GM12878 (cell line): ENCODE measurements around the gene ODAD4. TPM values are rescaled to one million over a fixed set of nuclear protein-coding genes. Genes with fewer than 3 reads are reported as not detected.

Experiments
- ATAC-seq: fragments of 200-7000 bp; cut with Tn5 transposase; 3 replicates; pipeline ENCODE4 v1.9.1; 2020; ENCODE audit warnings: mild to moderate bottlenecking, moderate library complexity
- BruUV-seq: library from RNA; stranded (reverse); fragments of 400-500 nt; replicated peaks from 2 replicates; lab custom pipeline; 2021; lab: Mats Ljungman, UMichigan
- CTCF ChIA-PET: fragments of 300-600 bp; sonication (Branson Sonifier 250); formaldehyde crosslinking; extraction: SDS; loops from one replicate; lab custom pipeline; 2021; ENCODE audit warnings: inconsistent platforms; lab: Yijun Ruan, JAX
- POLR2A ChIA-PET: fragments of 350-600 bp; formaldehyde crosslinking; extraction: SDS; loops from one replicate; lab custom pipeline; 2021; ENCODE audit warnings: inconsistent platforms; lab: Charles Lee
- RAD21 ChIA-PET: fragments of 300-600 bp; sonication (Branson Sonifier 250); formaldehyde crosslinking; loops from one replicate; lab custom pipeline; 2023; ENCODE audit warnings: antibody characterized with exemption; ENCODE audit not compliant: unreplicated experiment; lab: Charles Lee
- SMC1A ChIA-PET: fragments of 300-600 bp; sonication (Branson Sonifier 250); formaldehyde crosslinking; loops from one replicate; lab custom pipeline; 2023; ENCODE audit not compliant: unreplicated experiment, uncharacterized antibody; lab: Charles Lee
- DNase-seq: peaks from one replicate; pipeline ENCODE4 v3.0.0-alpha.2; 2011; ENCODE audit warnings: low read depth, low spot score
- FAIRE-seq: peaks from 3 replicates; lab custom pipeline; 2011; peaks lifted over from hg19 to GRCh38; lab: Jason Lieb, UNC
- H2AFZ ChIP-seq: 2 replicates; pipeline ENCODE4 v1.6.0; 2011; ENCODE audit warnings: low read depth, low read length, control low read depth; ENCODE audit not compliant: control insufficient read depth
- H3K27ac ChIP-seq: 2 replicates; pipeline ENCODE4 v1.5.1; 2011; ENCODE audit warnings: control low read depth; ENCODE audit not compliant: control insufficient read depth, insufficient read depth
- H3K27me3 ChIP-seq, 2 experiments: replicated peaks in 1 of 2; 2 replicates each; pipeline versions ENCODE4 v1.6.0 to v1.6.1; 2011; ENCODE audit warnings: low read length in 1 of 2; ENCODE audit not compliant: control insufficient read depth in 2 of 2, insufficient read depth in 2 of 2
- H3K36me3 ChIP-seq, 2 experiments: 2 replicates each; pipeline ENCODE4 v1.5.1; 2011; ENCODE audit warnings: low read length in 1 of 2; ENCODE audit not compliant: control insufficient read depth in 2 of 2, insufficient read depth in 2 of 2
- H3K4me1 ChIP-seq: 2 replicates; pipeline ENCODE4 v1.6.1; 2011; ENCODE audit warnings: mild to moderate bottlenecking, low read length, moderate library complexity, mixed read lengths; ENCODE audit not compliant: control insufficient read depth, insufficient read depth
- H3K4me2 ChIP-seq: 2 replicates; pipeline ENCODE4 v1.6.0; 2011; ENCODE audit warnings: control low read depth; ENCODE audit not compliant: control insufficient read depth, insufficient read depth
- H3K4me3 ChIP-seq: fragments of 200-600 bp; sonication (generic); 2 replicates; pipeline ENCODE4 v1.5.1; 2016
- H3K79me2 ChIP-seq: 2 replicates; pipeline ENCODE4 v1.6.0; 2011; ENCODE audit warnings: low read length; ENCODE audit not compliant: control insufficient read depth, insufficient read depth
- H3K9ac ChIP-seq: 2 replicates; pipeline ENCODE4 v1.8.0; 2011; ENCODE audit warnings: low read length, control low read depth, mixed read lengths; ENCODE audit not compliant: control insufficient read depth, insufficient read depth
- H3K9me3 ChIP-seq: replicated peaks from 3 replicates; pipeline ENCODE4 v1.5.1; 2011; ENCODE audit warnings: mild to moderate bottlenecking, low read length; ENCODE audit not compliant: control insufficient read depth, insufficient read depth
- H4K20me1 ChIP-seq: 2 replicates; pipeline ENCODE4 v1.6.0; 2011; ENCODE audit not compliant: control insufficient read depth, insufficient read depth
- BACH1 ChIP-seq: fragments of 450-650 bp; IDR thresholded peaks from 2 replicates; pipeline ENCODE4 v1.6.1; 2017; ENCODE audit warnings: mild to moderate bottlenecking, borderline replicate concordance
- BHLHE40 ChIP-seq, 2 experiments: fragments of 450-650 bp in 1 of 2; IDR thresholded peaks; 2 replicates each; pipeline ENCODE4 v1.6.1; 2011 to 2017; ENCODE audit warnings: low read depth in 2 of 2, borderline replicate concordance in 1 of 2, improper control_type of control experiment in 1 of 2, low read length in 1 of 2, mild to moderate bottlenecking in 1 of 2
- CHD4 ChIP-seq: fragments of 200-600 bp; sonication (generic); IDR thresholded peaks from 2 replicates; pipeline ENCODE4 v1.6.1; 2016; ENCODE audit warnings: mild to moderate bottlenecking
- E2F8 ChIP-seq: fragments of 450-650 bp; IDR thresholded peaks from 2 replicates; pipeline ENCODE4 v1.6.1; 2018; ENCODE audit warnings: mild to moderate bottlenecking, low read depth, moderate library complexity; ENCODE audit not compliant: partially characterized antibody
- GABPA ChIP-seq: IDR thresholded peaks from 2 replicates; pipeline ENCODE4 v1.6.1; 2014; ENCODE audit warnings: antibody characterized with exemption, low read depth, mild to moderate bottlenecking, inconsistent platforms
- HDGF ChIP-seq: fragments of 450-650 bp; IDR thresholded peaks from 2 replicates; pipeline ENCODE4 v1.6.1; 2016; ENCODE audit warnings: antibody characterized with exemption
- NFYB ChIP-seq: IDR thresholded peaks from 2 replicates; pipeline ENCODE4 v1.6.1; 2011; ENCODE audit warnings: low read depth, mild to moderate bottlenecking, low read length, improper control_type of control experiment, moderate library complexity; ENCODE audit not compliant: insufficient read depth
- NRF1 ChIP-seq: conservative IDR thresholded peaks from 2 replicates; pipeline ENCODE4 v1.6.1; 2011; ENCODE audit warnings: mild to moderate bottlenecking, low read depth, low read length, improper control_type of control experiment
- TAF1 ChIP-seq: IDR thresholded peaks from 2 replicates; pipeline ENCODE4 v1.6.1; 2011; ENCODE audit warnings: mild to moderate bottlenecking, low read depth, low read length, borderline replicate concordance
- ZSCAN29 ChIP-seq: fragments of 450-650 bp; IDR thresholded peaks from 2 replicates; pipeline ENCODE4 v1.6.1; 2017; ENCODE audit warnings: mild to moderate bottlenecking, moderate library complexity
- ZZZ3 ChIP-seq: IDR thresholded peaks from 2 replicates; pipeline ENCODE4 v1.6.1; 2011; ENCODE audit warnings: low read depth; ENCODE audit not compliant: control insufficient read depth, insufficient read length
- WGBS: methylation state at CpG from one replicate; pipeline ENCODE4 v1.1.6; 2016; ENCODE audit warnings: low lambda C conversion rate; ENCODE audit not compliant: insufficient replicate concordance, insufficient coverage; ENCODE audit errors: missing lambda C conversion rate; 5-methylcytosine and 5-hydroxymethylcytosine counted together
- in situ Hi-C: fragments of 300-500 bp; cut with MboI; formaldehyde crosslinking; loops from 9 replicates; pipeline ENCODE4 v1.14.3; 2018; ENCODE audit warnings: mixed read lengths
- intact Hi-C: fragments of 100-400 bp; cut with micrococcal nuclease; formaldehyde crosslinking; loops from one replicate; pipeline ENCODE4 v1.14.2; 2022; ENCODE audit not compliant: unreplicated experiment
- polyA plus RNA-seq, 11 experiments: library from polyadenylated mRNA; depleted of rRNA in 4 of 11; unstranded in 6 of 11; stranded (reverse) in 5 of 11; fragments of >200 nt; fragmentation: Nextera tagmentation in 4 of 11; fragmentation: Illumina TruSeq in 1 of 11; extraction: Ambion mirVana in 4 of 11; extraction: Trizol in 1 of 11; gene quantifications; 1 replicate in 1 of 11; 2 replicates in 10 of 11; pipeline versions ENCODE4 v1.2.1 to v1.2.3, GENCODE V29; 2011 to 2016; ENCODE audit warnings: inconsistent platforms in 2 of 11, missing spikeins in 2 of 11, low read depth in 1 of 11
- total RNA-seq, 4 experiments: library from RNA; depleted of rRNA in 3 of 4; stranded (reverse); fragments of >200 nt in 3 of 4; fragmentation: Illumina TruSeq in 1 of 4; extraction: Trizol in 1 of 4; gene quantifications; 2 replicates each; pipeline versions ENCODE4 v1.2.1 to v1.2.3, GENCODE V29; 2013 to 2021
- TF ChIP-seq, protein P1 (sequence below): IDR thresholded peaks from 2 replicates; pipeline ENCODE4 v1.6.1; 2011; ENCODE audit warnings: borderline replicate concordance, low read depth, mild to moderate bottlenecking, moderate library complexity, mixed read lengths, low read length; ENCODE audit not compliant: insufficient read depth; ENCODE audit errors: extremely low read length

Gene ODAD4
- total and polyA plus RNA-seq, 10 of the 15 experiments (the other 5 are each of a cell fraction or from before 2014, with no cell fraction given) = 0.10 to 0.73 (median 0.35) TPM

DNA sequence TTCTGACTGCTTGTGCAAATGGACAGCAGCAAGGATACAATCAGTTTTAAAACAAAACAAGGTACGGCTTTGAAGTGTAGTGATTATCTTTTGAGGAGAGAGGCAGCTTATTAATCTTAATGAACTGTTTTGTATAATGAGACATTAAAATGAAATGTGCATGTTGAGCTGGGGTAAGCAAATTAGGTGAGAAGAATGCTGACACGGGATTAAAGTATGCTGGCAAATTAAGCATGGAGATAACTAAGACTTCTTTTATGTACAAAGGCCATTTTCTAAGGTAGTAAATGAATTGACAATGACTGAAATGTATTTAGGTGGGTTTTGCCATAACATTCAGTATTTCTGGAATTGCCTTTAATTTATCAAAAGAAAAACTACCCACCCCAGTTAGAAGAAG lies 68.1 kb downstream of the ODAD4 start:
- TF ChIP-seq ZSCAN29 = no peak
- no peak for TF ChIP-seq TAF1
- TF ChIP-seq NFYB = no peak
- TF ChIP-seq, all 136 proteins: peak for 0
- ChIA-PET RAD21 (no interaction called here), CTCF (no interaction called here), SMC1A (interaction anchor here (1.2 to 1.5 kb wide), 2 partner anchors 17 to 21 kb away, joined by 3 read pairs; no protein-coding TSS in a partner anchor), POLR2A (interaction anchor here (0.6 kb wide), 1 partner anchor 44 kb away, joined by 3 read pairs; no protein-coding TSS in a partner anchor)
- no TSS peak for BruUV-seq
- Histone ChIP-seq H3K9ac (no peak overlapping the region), H3K27ac (no peak overlapping the region), H3K4me3 (no peak overlapping the region), H3K4me1 (peaks cover 28% of the 10 kb centered on the region), H2AFZ (no peak overlapping the region), H3K36me3 (peaks cover 26 to 53% of the 10 kb centered on the region in 2 experiments), H3K79me2 (peaks cover 16% of the 10 kb centered on the region), H3K27me3 (no peaks in the 10 kb centered on the region), H3K9me3 (no peaks in the 10 kb centered on the region), H3K4me2 (no peak overlapping the region), H4K20me1 (no peaks in the 10 kb centered on the region)
- 0% methylated on average over 2 of the region's 2 CpGs for WGBS
- intact Hi-C loops (no loop called here), in situ Hi-C loops (no loop called here)
- FAIRE-seq = no peak
- no peak for DNase-seq
- no peak for ATAC-seq

GRCh38 chr17:42000413-42001133 lies 70.2 kb downstream of the ODAD4 start:
- ATAC-seq (no peak), DNase-seq (no peak), FAIRE-seq (no peak)
- no peak overlapping the region for H3K27ac ChIP-seq
- intact Hi-C loops (no loop called here), in situ Hi-C loops (loop anchor here (25.0 kb wide), 1 partner anchor 1212 kb away; the partner anchor contains the start of gene TMEM106A)
- peaks cover 24 to 50% of the 10 kb centered on the region in 2 experiments for H3K36me3 ChIP-seq
- no peak overlapping the region for H3K4me2 ChIP-seq
- H2AFZ ChIP-seq = no peak overlapping the region
- no peaks in the 10 kb centered on the region for H3K9me3 ChIP-seq
- WGBS = 97% methylated on average over 3 of the region's 3 CpGs
- BruUV-seq = no TSS peak
- no peak overlapping the region for H3K4me3 ChIP-seq
- ChIA-PET CTCF (interaction anchor here (1.0 kb wide), 1 partner anchor 41 kb away, joined by 3 read pairs; no protein-coding TSS in a partner anchor), RAD21 (no interaction called here), POLR2A (interaction anchor here (1.4 kb wide), 1 partner anchor 17 kb away, joined by 7 read pairs; the partner anchor contains the start of gene DNAJC7), SMC1A (interaction anchor here (0.9 kb wide), 1 partner anchor 23 kb away, joined by 3 read pairs; no protein-coding TSS in a partner anchor)
- H3K79me2 ChIP-seq = peaks cover 36% of the 10 kb centered on the region
- H4K20me1 ChIP-seq = no peaks in the 10 kb centered on the region; the same call in 1 of the 2 replicates
- peaks cover 21% of the 10 kb centered on the region for H3K4me1 ChIP-seq
- no peaks in the 10 kb centered on the region for H3K27me3 ChIP-seq
- H3K9ac ChIP-seq = no peak overlapping the region
- TF ChIP-seq ZZZ3 (no peak), GABPA (no peak), BACH1 (no peak), CHD4 (no peak), NRF1 (no peak), E2F8 (no peak), HDGF (no peak), BHLHE40 (IDR thresholded peaks at IDR 0.05; ENCODE audit: borderline replicate concordance in 1 of 2, low read depth in 2 of 2, low read length in 1 of 2) (no peak)
- TF ChIP-seq, protein P1, sequence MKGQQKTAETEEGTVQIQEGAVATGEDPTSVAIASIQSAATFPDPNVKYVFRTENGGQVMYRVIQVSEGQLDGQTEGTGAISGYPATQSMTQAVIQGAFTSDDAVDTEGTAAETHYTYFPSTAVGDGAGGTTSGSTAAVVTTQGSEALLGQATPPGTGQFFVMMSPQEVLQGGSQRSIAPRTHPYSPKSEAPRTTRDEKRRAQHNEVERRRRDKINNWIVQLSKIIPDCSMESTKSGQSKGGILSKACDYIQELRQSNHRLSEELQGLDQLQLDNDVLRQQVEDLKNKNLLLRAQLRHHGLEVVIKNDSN = no peak
